Measurements from ENCODE around the gene MAP7. TPM values are rescaled to one million over a fixed set of nuclear protein-coding genes. Genes with fewer than 3 reads are reported as not detected.

The MAP7 gene
- total RNA-seq, 1 donor: 0.36 TPM

DNA sequence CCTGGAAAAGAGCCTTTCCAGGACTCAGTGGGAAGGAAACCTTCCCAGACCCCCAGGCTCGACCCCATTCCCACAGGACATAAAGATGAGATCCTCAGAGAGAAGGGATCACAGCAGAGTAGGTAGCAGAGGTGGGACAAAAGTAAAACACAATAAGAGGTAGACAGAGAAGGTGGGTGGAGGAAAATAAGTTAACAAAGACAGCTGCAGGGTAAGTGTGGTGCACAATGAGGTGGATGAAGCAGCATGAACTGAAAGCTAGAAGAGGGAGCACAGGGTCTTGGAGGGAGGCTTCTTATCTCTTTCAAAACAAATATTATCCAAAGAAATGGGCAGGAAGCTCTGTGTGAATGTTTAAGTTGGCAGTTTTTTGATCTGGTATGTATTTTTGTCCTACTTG is 14.0 kb upstream of the MAP7 start:
- TF ChIP-seq, protein P1, sequence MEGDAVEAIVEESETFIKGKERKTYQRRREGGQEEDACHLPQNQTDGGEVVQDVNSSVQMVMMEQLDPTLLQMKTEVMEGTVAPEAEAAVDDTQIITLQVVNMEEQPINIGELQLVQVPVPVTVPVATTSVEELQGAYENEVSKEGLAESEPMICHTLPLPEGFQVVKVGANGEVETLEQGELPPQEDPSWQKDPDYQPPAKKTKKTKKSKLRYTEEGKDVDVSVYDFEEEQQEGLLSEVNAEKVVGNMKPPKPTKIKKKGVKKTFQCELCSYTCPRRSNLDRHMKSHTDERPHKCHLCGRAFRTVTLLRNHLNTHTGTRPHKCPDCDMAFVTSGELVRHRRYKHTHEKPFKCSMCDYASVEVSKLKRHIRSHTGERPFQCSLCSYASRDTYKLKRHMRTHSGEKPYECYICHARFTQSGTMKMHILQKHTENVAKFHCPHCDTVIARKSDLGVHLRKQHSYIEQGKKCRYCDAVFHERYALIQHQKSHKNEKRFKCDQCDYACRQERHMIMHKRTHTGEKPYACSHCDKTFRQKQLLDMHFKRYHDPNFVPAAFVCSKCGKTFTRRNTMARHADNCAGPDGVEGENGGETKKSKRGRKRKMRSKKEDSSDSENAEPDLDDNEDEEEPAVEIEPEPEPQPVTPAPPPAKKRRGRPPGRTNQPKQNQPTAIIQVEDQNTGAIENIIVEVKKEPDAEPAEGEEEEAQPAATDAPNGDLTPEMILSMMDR (IDR thresholded peaks at IDR 0.05; ENCODE audit: insufficient read depth, low read length): no peak
- no peak for DNase-seq (ENCODE audit: low read depth)
- no peak overlapping the region for H3K4me3 ChIP-seq (ENCODE audit: low read depth, low read length)

DNA sequence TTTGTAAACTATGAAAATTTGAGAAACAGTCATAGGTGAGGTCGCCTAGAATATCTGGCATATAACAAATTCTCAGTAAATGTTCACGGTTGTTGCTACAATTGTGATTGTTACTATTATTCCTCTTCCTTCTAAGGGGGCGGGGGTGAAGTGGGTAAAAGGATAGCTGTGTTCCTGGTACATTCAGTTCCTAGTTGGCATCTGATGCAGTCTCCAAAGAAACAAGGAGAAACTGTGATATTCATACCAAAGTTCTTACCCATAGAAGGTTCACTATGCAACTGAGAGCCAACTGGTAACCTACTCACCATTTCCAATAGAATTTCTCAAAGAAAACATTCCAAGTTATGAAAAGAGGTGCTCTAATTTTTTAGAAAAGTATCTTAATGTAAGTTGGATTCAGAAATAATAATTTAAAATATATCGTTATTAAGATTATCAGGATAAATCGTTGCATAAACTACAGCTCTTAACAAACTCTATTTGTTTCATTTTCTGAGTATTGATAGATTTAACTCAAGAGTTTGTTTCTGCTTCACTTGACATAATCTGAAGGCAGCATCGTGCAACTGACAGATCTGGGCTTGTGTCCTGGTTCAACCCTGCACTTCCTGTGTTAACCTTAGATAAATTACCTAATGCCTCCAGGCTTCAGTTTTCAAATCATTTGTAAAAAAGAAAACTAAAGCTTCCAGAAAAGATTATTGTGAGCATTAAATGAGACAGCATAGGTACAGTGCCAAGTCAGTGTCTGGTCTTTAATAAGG is 13.3 kb upstream of the MAP7 start:
- TF ChIP-seq, protein P1 (IDR thresholded peaks at IDR 0.05; ENCODE audit: insufficient read depth, low read length): no peak
- DNase-seq (ENCODE audit: low read depth): no peak
- no peak overlapping the region for H3K4me3 ChIP-seq (ENCODE audit: low read depth, low read length)

DNA sequence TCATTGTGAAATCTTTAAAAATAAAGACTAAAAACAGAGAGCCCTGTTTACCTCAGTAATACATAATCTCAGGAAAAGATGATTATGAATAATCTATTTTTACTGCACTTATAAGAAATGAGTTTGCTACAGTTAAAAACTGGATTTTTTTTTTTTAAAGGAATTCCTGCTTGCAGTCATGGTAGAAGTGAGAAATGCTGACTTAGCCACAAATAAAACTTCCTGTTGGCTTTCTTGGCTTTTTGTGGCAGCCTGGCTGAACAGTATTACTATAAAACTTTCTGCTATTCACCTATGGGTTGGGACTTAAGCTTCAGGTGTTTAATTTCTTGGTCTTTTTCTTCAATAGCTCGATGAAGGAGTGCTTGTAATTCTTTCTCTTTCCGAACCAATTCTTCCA is 12.0 kb upstream of the MAP7 start:
- no peak for DNase-seq (ENCODE audit: low read depth)
- TF ChIP-seq, protein P1 (IDR thresholded peaks at IDR 0.05; ENCODE audit: insufficient read depth, low read length): no peak
- H3K4me3 ChIP-seq (ENCODE audit: low read depth, low read length): no peak overlapping the region

DNA sequence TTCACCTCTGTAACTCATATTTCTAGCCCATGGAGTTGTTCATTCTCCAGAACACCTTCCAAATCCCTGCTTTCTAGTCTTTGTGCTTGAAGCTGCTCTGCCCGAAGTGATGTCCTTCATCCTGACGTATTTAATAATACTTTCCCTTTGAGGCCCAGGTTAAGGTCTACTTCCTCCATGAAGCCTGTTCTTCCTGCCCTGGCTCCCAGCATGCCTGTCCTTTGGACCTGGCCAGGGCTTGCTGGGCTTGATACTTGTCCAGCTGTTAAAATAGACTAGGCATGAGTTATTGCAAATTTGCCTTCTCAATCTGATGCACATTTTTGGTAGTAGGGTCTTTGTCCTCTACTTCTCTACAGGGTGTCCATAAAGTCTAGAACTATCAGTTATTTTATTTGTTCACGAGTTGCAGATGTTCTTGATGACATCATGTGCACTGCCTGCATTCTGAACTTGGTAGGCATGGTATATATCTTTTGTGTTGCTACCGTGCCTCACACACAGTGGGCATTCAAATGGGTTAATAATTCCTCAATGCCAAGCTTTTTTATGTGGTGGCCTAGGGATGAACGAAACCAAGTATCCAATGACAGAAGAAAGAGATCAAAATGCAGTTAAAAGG is 3.1 kb upstream of the MAP7 start:
- DNase-seq (ENCODE audit: low read depth): no peak
- TF ChIP-seq, protein P1 (IDR thresholded peaks at IDR 0.05; ENCODE audit: insufficient read depth, low read length): no peak
- H3K4me3 ChIP-seq (ENCODE audit: low read depth, low read length): no peak overlapping the region

DNA sequence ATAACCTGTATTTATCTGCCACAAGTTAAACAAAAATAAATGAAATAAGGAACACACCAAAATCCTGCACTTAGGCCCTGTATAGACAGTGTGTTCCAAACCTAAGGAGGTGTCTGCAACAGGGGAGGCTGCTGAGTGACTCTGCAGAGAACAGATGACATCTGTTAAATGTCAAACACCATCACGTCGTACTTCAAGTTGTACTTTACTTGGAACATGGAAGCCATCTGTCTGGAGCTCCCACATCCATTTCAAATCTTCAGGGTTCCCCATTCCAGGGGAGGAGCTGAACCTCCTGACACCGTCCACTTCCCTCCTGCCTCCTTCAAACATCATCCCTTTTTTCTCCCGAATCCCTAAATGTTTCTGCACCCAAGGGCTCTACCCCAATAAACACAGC is 1.8 kb upstream of the MAP7 start:
- no peak overlapping the region for H3K4me3 ChIP-seq (ENCODE audit: low read depth, low read length)
- TF ChIP-seq, protein P1 (IDR thresholded peaks at IDR 0.05; ENCODE audit: insufficient read depth, low read length): no peak
- no peak for DNase-seq (ENCODE audit: low read depth)

DNA sequence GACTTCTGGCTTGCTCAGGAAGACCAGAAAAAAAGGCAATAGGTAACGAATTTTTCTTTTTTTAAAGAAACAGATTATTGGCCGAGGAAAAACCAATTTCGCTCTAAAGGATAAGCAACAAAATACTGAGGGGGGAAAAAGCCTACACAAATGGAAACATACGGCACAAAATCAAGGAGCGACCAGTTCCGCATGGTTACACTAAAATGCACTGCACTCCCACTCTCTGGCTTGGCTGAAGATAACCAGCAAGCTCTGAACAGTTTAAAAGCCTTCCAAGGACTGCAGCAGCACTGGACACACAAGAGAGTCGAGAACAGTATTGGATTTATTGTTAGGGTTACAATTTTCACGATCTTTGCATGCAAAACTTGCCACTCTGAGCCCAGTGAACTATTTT is 881 bp upstream of the MAP7 start:
- DNase-seq (ENCODE audit: low read depth): no peak
- no peak overlapping the region for H3K4me3 ChIP-seq (ENCODE audit: low read depth, low read length)
- TF ChIP-seq, protein P1 (IDR thresholded peaks at IDR 0.05; ENCODE audit: insufficient read depth, low read length): no peak

All from fibroblast of the aortic adventitia (primary cell).